Activated CD4-positive, alpha-beta T cell treated with anti-CD3 and anti-CD28 coated beads, Interleukin-2, amount 10 ng/mL, durations not matched to agents 24 days and 14 days (primary cell): ENCODE data around the gene CAMSAP1. TPM values are rescaled to one million over a fixed set of nuclear protein-coding genes. Genes with fewer than 3 reads are reported as not detected.

ENCODE experiments used
- DNase-seq: peaks from one replicate; pipeline ENCODE4 v3.0.0; 2022
- H3K27ac Mint-ChIP-seq: one replicate; pipeline ENCODE4 v1.8.0; 2022; ENCODE audit warnings: mild to moderate bottlenecking, mixed read lengths
- H3K27me3 Mint-ChIP-seq: one replicate; pipeline ENCODE4 v1.8.0; 2022; ENCODE audit warnings: mixed read lengths
- H3K36me3 Mint-ChIP-seq: one replicate; pipeline ENCODE4 v1.8.0; 2022; ENCODE audit warnings: low read depth, mild to moderate bottlenecking, mixed read lengths
- H3K4me1 Mint-ChIP-seq: one replicate; pipeline ENCODE4 v1.8.0; 2021; ENCODE audit warnings: mixed read lengths
- H3K4me3 Mint-ChIP-seq: one replicate; pipeline ENCODE4 v1.8.0; 2022; ENCODE audit warnings: mild to moderate bottlenecking, moderate library complexity, mixed read lengths
- H3K9me3 Mint-ChIP-seq: one replicate; pipeline ENCODE4 v1.8.0; 2021; ENCODE audit warnings: mixed read lengths
- intact Hi-C: fragments of 100-400 bp; cut with micrococcal nuclease; formaldehyde crosslinking; loops from one replicate; pipeline ENCODE4 v1.15.1; 2023
- total RNA-seq: library from RNA; stranded (reverse); gene quantifications from 2 replicates; pipeline ENCODE4 v1.2.3, GENCODE V29; 2022

The CAMSAP1 gene
- total RNA-seq, 1 donor from 2014 or later = 49.9 TPM

- H3K36me3 Mint-ChIP-seq = peaks cover 33% of the 10 kb centered on the region
- H3K4me1 Mint-ChIP-seq = peaks cover 6% of the 10 kb centered on the region
- DNase-seq = no peak
- intact Hi-C loops = no loop called here
- no peak overlapping the region for H3K4me3 Mint-ChIP-seq
- peaks cover 12% of the 10 kb centered on the region for H3K9me3 Mint-ChIP-seq
- H3K27ac Mint-ChIP-seq = no peak overlapping the region
- no peaks in the 10 kb centered on the region for H3K27me3 Mint-ChIP-seq
Observed at GRCh38 chr9:135827866-135828580, 79.3 kb downstream of the CAMSAP1 start.

- Mint-ChIP-seq H3K4me3 (no peak overlapping the region), H3K36me3 (peaks cover 40% of the 10 kb centered on the region), H3K27ac (no peak overlapping the region), H3K9me3 (peaks cover 12% of the 10 kb centered on the region), H3K27me3 (no peaks in the 10 kb centered on the region), H3K4me1 (peaks cover 6% of the 10 kb centered on the region)
- no peak for DNase-seq
- intact Hi-C loops = no loop called here
Observed at GRCh38 chr9:135827301-135827700, 80.0 kb downstream of the CAMSAP1 start.

GRCh38 chr9:135826188-135826545 lies 81.2 kb downstream of the CAMSAP1 start:
- no peak for DNase-seq
- H3K4me1 Mint-ChIP-seq = peaks cover 6% of the 10 kb centered on the region
- H3K4me3 Mint-ChIP-seq = no peak overlapping the region
- no peaks in the 10 kb centered on the region for H3K27me3 Mint-ChIP-seq
- H3K27ac Mint-ChIP-seq = no peak overlapping the region
- intact Hi-C loops = no loop called here
- H3K36me3 Mint-ChIP-seq = peaks cover 45% of the 10 kb centered on the region
- peaks cover 12% of the 10 kb centered on the region for H3K9me3 Mint-ChIP-seq

GRCh38 chr9:135825435-135826187 lies 81.7 kb downstream of the CAMSAP1 start:
- H3K27ac Mint-ChIP-seq = no peak overlapping the region
- no peak for DNase-seq
- H3K36me3 Mint-ChIP-seq = peaks cover 49% of the 10 kb centered on the region
- no peak overlapping the region for H3K4me3 Mint-ChIP-seq
- H3K9me3 Mint-ChIP-seq = peaks cover 12% of the 10 kb centered on the region
- intact Hi-C loops = no loop called here
- H3K27me3 Mint-ChIP-seq = no peaks in the 10 kb centered on the region
- H3K4me1 Mint-ChIP-seq = peaks cover 6% of the 10 kb centered on the region

GRCh38 chr9:135823036-135823435 lies 84.3 kb downstream of the CAMSAP1 start:
- peaks cover 2% of the 10 kb centered on the region for H3K4me1 Mint-ChIP-seq
- no peak overlapping the region for H3K4me3 Mint-ChIP-seq

GRCh38 chr9:135822374-135822755 lies 85.0 kb downstream of the CAMSAP1 start:
- H3K4me1 Mint-ChIP-seq = peaks cover 2% of the 10 kb centered on the region
- H3K27me3 Mint-ChIP-seq = no peaks in the 10 kb centered on the region
- no peak overlapping the region for H3K4me3 Mint-ChIP-seq
- DNase-seq = no peak
- peaks cover 42% of the 10 kb centered on the region for H3K36me3 Mint-ChIP-seq
- intact Hi-C loops = no loop called here
- no peak overlapping the region for H3K27ac Mint-ChIP-seq
- no peaks in the 10 kb centered on the region for H3K9me3 Mint-ChIP-seq

More at GRCh38 chr9:135823036-135823435, 84.3 kb downstream of the CAMSAP1 start:
- Mint-ChIP-seq H3K36me3 (peaks cover 41% of the 10 kb centered on the region), H3K9me3 (peaks cover under 1% of the 10 kb centered on the region), H3K27me3 (no peaks in the 10 kb centered on the region), H3K27ac (no peak overlapping the region)
- DNase-seq = no peak
- intact Hi-C loops = no loop called here

GRCh38 chr9:135821733-135822373 lies 85.5 kb downstream of the CAMSAP1 start:
- Mint-ChIP-seq H3K4me1 (peaks cover 2% of the 10 kb centered on the region), H3K27ac (no peak overlapping the region), H3K27me3 (no peaks in the 10 kb centered on the region), H3K9me3 (no peaks in the 10 kb centered on the region), H3K36me3 (peaks cover 44% of the 10 kb centered on the region), H3K4me3 (no peak overlapping the region)
- intact Hi-C loops = no loop called here
- no peak for DNase-seq

- no peak for DNase-seq
- peaks cover 46% of the 10 kb centered on the region for H3K36me3 Mint-ChIP-seq
- H3K4me1 Mint-ChIP-seq = peaks cover 2% of the 10 kb centered on the region
- no peak overlapping the region for H3K27ac Mint-ChIP-seq
- no peaks in the 10 kb centered on the region for H3K27me3 Mint-ChIP-seq
- intact Hi-C loops = no loop called here
- H3K4me3 Mint-ChIP-seq = no peak overlapping the region
- H3K9me3 Mint-ChIP-seq = no peaks in the 10 kb centered on the region
Observed at GRCh38 chr9:135821116-135821515, 86.2 kb downstream of the CAMSAP1 start.

- H3K27me3 Mint-ChIP-seq = no peaks in the 10 kb centered on the region
- intact Hi-C loops = no loop called here
- no peaks in the 10 kb centered on the region for H3K9me3 Mint-ChIP-seq
- H3K4me3 Mint-ChIP-seq = no peak overlapping the region
- peaks cover 2% of the 10 kb centered on the region for H3K4me1 Mint-ChIP-seq
- DNase-seq = no peak
- no peak overlapping the region for H3K27ac Mint-ChIP-seq
- peaks cover 48% of the 10 kb centered on the region for H3K36me3 Mint-ChIP-seq
Observed at GRCh38 chr9:135820661-135821060, 86.7 kb downstream of the CAMSAP1 start.

GRCh38 chr9:135819905-135820304 lies 87.4 kb downstream of the CAMSAP1 start:
- Mint-ChIP-seq H3K36me3 (peaks cover 46% of the 10 kb centered on the region), H3K9me3 (no peaks in the 10 kb centered on the region), H3K27me3 (no peaks in the 10 kb centered on the region), H3K4me3 (no peak overlapping the region), H3K27ac (no peak overlapping the region), H3K4me1 (peaks cover under 1% of the 10 kb centered on the region)
- DNase-seq = no peak
- intact Hi-C loops = no loop called here

GRCh38 chr9:135818718-135819475 lies 88.4 kb downstream of the CAMSAP1 start:
- H3K27ac Mint-ChIP-seq = no peak overlapping the region
- no peak for DNase-seq
- H3K36me3 Mint-ChIP-seq = peaks cover 49% of the 10 kb centered on the region
- H3K4me3 Mint-ChIP-seq = no peak overlapping the region
- H3K9me3 Mint-ChIP-seq = no peaks in the 10 kb centered on the region
- H3K27me3 Mint-ChIP-seq = no peaks in the 10 kb centered on the region
- intact Hi-C loops = no loop called here
- no peaks in the 10 kb centered on the region for H3K4me1 Mint-ChIP-seq

GRCh38 chr9:135817951-135818717 lies 89.2 kb downstream of the CAMSAP1 start:
- peaks cover 45% of the 10 kb centered on the region for H3K36me3 Mint-ChIP-seq
- H3K4me3 Mint-ChIP-seq = no peak overlapping the region
- H3K9me3 Mint-ChIP-seq = no peaks in the 10 kb centered on the region
- intact Hi-C loops = no loop called here
- H3K4me1 Mint-ChIP-seq = no peaks in the 10 kb centered on the region
- no peak overlapping the region for H3K27ac Mint-ChIP-seq
- DNase-seq = no peak
- no peaks in the 10 kb centered on the region for H3K27me3 Mint-ChIP-seq

GRCh38 chr9:135816651-135816970 lies 90.7 kb downstream of the CAMSAP1 start:
- Mint-ChIP-seq H3K4me3 (no peak overlapping the region), H3K27me3 (no peaks in the 10 kb centered on the region), H3K27ac (no peak overlapping the region), H3K36me3 (peaks cover 37% of the 10 kb centered on the region), H3K9me3 (no peaks in the 10 kb centered on the region), H3K4me1 (no peaks in the 10 kb centered on the region)
- intact Hi-C loops = no loop called here
- no peak for DNase-seq
